Activated CD4-positive, alpha-beta T cell treated with anti-CD3 and anti-CD28 coated beads, Interleukin-10, Interleukin-2, amounts not matched to agents 100 ng/mL and 50 ng/mL, durations not matched to agents 16 hours and 8 hours (primary cell): ENCODE measurements around the gene TFF1.

Experiments
- DNase-seq: peaks from one replicate; pipeline ENCODE4 v3.0.0-alpha.2; 2020

Gene TFF1

GRCh38 chr21:42379426-42380215 is 13.3 kb upstream of the TFF1 start:
- DNase-seq, result no peak

GRCh38 chr21:42378418-42378817 is 12.1 kb upstream of the TFF1 start:
- DNase-seq, result no peak

- DNase-seq, result no peak
These were observed 11.6 kb upstream of the TFF1 start for GRCh38 chr21:42377951-42378340.

DNA sequence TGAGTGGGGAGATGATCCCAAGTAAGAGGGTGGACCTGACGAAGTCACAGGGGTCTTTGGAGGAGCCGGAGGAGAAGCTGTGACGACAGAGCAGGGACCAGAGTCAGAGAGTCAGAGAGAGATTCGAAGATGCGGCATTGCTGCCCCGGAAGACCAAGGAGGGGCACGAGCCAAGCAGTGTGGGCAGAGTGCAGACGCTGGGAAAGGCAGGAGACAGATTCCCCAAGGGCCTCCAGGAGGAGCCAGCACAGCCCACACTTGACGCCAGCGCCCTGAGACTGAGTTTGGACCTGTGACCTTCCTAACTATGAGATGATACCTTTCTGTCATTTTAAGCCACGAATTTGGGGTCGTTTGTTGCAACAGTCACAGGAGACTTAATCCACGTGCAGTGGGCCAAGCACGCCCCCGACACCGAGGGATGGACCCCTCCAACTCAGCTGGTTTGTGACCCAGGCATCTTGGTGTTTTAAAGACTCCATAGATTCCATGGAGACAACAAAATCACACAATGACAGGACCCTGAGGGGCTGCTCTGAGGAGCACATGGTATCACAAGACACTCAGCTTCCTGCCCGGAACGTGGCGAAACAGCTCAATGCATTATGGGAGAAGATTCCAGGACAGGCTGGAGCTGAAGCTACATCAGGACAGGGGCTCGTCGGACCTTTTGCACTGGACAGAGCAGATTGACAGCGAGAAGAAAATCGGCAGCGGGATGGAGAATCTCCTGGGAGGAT is 11.0 kb upstream of the TFF1 start:
- DNase-seq, result no peak

DNA sequence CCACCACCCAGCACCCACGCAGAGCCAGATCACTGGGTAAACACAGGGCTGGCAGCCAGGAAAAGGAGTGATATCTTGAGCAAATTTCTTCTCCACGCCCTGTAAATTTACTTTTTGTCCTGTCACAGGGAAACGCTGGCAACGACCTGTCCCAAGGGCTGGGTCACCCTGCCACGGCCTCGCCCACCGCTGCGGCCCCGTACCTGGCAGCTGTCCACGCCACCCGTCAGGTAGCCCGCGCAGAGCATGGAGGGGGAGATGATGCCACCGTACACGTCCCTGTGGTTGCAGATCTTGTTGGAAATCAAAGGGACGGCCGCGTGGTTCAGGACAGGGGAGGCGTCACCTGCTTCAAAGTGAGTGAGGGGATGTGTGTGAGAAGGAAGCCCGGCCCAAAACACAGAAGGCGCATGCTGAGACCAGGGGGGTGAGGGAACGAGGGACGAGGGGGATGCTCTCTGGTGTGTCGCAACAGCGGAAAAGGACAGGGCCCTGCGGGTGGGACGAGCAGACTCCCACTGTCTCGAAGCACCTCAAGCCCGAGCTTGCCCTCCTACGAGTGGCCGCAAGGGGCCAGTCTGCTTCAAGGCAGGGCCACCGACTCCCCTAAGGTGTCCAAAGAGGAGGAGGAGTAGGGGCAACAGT is 10.1 kb upstream of the TFF1 start:
- peak; percentile 67 for DNase-seq

DNA sequence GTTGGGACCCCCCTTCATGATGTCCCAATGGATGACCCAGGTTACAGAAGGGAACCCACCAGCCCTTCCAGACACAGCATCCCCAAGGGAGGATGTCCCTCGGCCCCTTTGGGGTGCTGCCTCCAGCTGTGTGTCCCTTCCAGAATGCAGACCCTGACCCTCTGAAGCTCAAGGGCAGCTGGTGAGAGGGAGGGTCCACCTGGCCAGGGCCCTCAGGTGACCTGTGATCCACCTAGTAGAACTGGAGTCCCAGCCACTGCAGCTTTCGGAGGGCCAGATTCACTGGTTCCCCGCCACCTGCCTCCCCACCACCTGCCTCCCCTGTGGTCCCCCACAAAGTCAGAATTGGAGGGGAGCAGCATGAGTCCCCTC is 9.6 kb upstream of the TFF1 start:
- DNase-seq, result no peak

DNA sequence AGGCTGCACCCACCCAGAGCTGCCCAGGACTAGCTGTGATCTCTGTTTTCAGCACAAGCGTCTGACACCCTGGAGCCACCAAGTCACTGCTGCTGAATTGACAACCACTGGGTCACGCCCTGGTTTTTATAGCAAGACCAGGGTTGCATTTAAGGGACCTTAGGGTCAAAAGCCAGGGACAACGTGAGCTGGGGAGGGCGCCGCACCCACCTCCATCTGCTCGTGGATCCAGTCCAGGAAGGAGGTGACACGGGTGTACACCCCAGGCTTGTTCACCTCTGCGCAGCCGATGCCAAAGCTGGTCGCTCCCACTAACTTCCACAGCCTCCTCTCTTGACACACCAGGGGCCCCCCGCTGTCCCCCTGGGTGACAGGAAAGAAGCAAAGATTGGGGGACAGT is 9.2 kb upstream of the TFF1 start:
- no peak for DNase-seq

- DNase-seq, result no peak
These were observed 8.6 kb upstream of the TFF1 start for GRCh38 chr21:42374864-42375499.

DNA sequence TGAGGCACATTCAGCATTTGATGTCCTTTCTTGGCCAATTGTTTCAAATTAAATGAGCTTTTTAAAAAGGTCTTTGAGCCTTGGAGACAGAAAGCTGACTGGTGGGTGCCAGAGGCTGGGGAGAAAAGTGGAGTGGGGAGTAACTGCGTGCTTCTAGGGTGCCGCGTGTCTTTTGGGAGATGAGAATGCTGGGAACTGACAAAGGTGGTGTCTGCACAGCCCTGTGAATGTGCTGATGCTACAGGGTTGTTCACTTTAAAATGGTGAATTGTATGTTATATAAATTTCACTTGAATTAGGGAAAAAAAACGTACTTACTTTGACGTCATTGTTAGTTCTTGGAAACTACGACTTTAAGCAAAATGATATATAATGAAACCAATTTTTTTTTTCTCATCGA is 8.1 kb upstream of the TFF1 start:
- DNase-seq, result peak; percentile 15

DNA sequence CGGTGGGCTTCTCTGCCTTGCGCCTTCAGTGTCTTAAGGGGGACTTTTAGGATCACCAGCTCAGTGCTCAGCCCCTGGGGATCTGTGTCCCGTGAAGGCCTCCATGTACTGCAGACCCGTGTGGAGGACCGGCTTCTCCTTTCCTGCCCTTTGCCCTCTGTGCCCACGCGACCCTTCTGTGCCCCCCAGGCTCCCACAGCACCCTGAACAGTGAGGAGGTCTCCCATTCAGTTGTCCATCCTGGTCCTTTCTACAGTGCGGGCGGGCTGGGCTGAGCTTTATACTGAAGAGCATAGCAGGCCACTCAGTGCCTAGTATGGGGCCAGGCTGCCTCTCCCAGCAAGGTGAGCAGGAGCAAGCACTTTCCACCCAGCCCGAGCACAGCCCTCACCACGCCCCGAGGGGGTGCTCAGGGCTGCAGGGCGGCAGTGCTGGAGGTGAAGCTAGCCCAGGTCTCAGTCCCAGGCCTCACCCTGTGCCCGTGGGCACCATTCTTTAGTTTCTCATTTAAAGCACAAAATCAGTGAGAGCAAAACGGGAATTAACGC is 7.6 kb upstream of the TFF1 start:
- DNase-seq, result no peak

- peak; percentile 33 for DNase-seq
These were observed 7.0 kb upstream of the TFF1 start for GRCh38 chr21:42373196-42373907.

GRCh38 chr21:42370894-42371654 is 4.7 kb upstream of the TFF1 start:
- no peak for DNase-seq

- no peak for DNase-seq
These were observed 3.5 kb upstream of the TFF1 start for GRCh38 chr21:42369821-42370220.

GRCh38 chr21:42367367-42368165 is 1.2 kb upstream of the TFF1 start:
- no peak for DNase-seq

DNA sequence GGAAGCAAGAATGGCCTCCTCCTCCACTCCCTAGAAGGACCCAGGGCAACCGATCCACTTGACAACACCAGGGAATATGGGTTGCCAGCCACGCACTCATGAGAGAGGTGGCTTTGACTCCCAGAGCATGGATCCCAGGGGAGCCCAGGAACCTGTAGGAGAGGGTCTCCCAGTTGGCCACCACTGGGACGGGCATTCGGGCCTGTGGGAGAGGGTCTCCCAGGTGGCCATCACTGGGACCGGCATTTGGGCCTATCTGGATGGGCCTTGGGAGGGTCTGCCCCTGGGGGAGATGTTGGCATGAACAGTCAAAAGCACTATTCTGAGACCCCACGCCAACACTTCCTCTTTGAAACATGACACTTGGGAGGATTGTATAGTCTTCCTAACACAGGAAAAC is 565 bp downstream of the TFF1 start:
- no peak for DNase-seq

GRCh38 chr21:42364304-42364865 is 1.9 kb downstream of the TFF1 start:
- DNase-seq, result no peak

DNA sequence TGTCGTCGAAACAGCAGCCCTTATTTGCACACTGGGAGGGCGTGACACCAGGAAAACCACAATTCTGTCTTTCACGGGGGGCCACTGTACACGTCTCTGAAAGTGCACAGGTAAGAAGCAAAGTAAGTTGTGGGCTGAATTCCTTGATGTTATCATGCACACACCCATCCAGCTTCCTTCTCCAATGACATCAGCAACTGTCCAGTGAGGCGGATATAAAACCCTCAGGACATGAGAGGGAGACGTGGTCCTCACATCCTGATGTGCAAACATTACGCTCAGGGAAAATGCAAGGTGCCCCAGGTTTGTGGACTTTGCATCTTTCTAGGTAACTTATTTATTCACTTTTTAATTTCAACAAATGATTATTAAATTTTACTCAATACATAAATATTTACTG is 3.0 kb downstream of the TFF1 start:
- no peak for DNase-seq

GRCh38 chr21:42362700-42363099 is 3.6 kb downstream of the TFF1 start:
- DNase-seq, result no peak

DNA sequence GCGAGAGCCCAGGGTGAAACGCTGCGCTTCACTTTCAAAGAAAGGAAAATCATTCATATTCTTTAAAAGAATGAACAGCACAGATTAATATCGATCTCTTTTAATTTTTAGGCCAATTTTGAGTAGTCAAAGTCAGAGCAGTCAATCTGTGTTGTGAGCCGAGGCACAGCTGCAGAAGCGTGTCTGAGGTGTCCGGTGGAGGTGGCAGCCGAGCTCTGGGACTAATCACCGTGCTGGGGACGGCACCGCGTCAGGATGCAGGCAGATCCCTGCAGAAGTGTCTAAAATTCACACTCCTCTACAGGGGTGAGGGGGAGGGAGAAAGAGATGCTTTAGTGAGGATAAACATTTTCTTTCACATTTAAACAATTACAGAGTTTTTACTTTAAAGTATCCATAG is 4.1 kb downstream of the TFF1 start:
- no peak for DNase-seq

DNA sequence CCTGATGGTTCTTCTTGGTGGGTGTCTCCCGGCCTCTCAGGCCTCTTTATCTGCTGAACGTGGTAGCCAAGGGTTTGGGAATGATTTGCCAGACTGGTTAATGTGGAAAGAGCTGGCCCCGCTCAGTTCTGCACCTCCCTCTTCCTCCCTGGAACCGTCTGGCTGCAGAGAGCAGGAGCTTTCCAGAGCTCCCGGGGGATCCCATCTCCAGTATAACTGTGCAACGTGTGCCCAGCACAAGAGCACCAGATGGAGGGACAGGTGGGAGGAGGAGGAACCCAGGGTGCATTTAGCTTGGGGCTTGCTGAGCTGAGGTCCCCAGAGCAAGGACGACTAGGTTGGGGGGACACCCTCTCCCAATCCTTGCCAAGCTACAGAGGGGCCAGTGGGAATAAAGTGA is 5.0 kb downstream of the TFF1 start:
- DNase-seq, result no peak

GRCh38 chr21:42360317-42360716 is 6.0 kb downstream of the TFF1 start:
- peak; percentile 33 for DNase-seq
